GM23338 (cell line): ENCODE measurements around the gene TMEM163. TPM values are rescaled to one million over a fixed set of nuclear protein-coding genes. Genes with fewer than 3 reads are reported as not detected.

Experiments used
- ATAC-seq: fragments of 200-7000 bp; cut with Tn5 transposase; 3 replicates; pipeline ENCODE4 v1.9.1; 2020
- DNase-seq: peaks from one replicate; pipeline ENCODE4 v3.0.0-alpha.2; 2015; ENCODE audit warnings: low spot score
- H2AFZ ChIP-seq: fragments of 200-600 bp; sonication (generic); 2 replicates; pipeline ENCODE4 v1.8.0; 2016; ENCODE audit warnings: antibody characterized with exemption, mild to moderate bottlenecking, moderate library complexity
- H3F3A ChIP-seq: fragments of 200-600 bp; sonication (generic); replicated peaks from 2 replicates; pipeline ENCODE4 v1.8.0; 2017; ENCODE audit warnings: antibody characterized with exemption, mixed run types, low read depth
- H3K27ac ChIP-seq: fragments of 200-600 bp; sonication (generic); 2 replicates; pipeline ENCODE4 v1.6.1; 2016; ENCODE audit warnings: low read depth
- H3K27me3 ChIP-seq: fragments of 200-600 bp; sonication (generic); 2 replicates; pipeline ENCODE4 v1.8.0; 2016; ENCODE audit warnings: mild to moderate bottlenecking, mixed run types, moderate library complexity; ENCODE audit not compliant: insufficient read depth
- H3K36me3 ChIP-seq: fragments of 200-600 bp; sonication (generic); 2 replicates; pipeline ENCODE4 v1.8.0; 2016; ENCODE audit warnings: mild to moderate bottlenecking; ENCODE audit not compliant: insufficient read depth
- H3K4me1 ChIP-seq: fragments of 200-600 bp; sonication (generic); 2 replicates; pipeline ENCODE4 v1.8.0; 2016; ENCODE audit warnings: mild to moderate bottlenecking, moderate library complexity; ENCODE audit not compliant: insufficient read depth
- H3K4me2 ChIP-seq: fragments of 200-600 bp; sonication (generic); 2 replicates; pipeline ENCODE4 v1.7.1; 2017; ENCODE audit warnings: mixed run types
- H3K4me3 ChIP-seq: fragments of 200-600 bp; sonication (generic); 2 replicates; pipeline ENCODE4 v1.6.1; 2016; ENCODE audit warnings: mixed run types
- H3K79me2 ChIP-seq: fragments of 200-600 bp; sonication (generic); replicated peaks from 2 replicates; pipeline ENCODE4 v1.8.0; 2017; ENCODE audit warnings: mild to moderate bottlenecking; ENCODE audit not compliant: insufficient read depth
- H3K9me2 ChIP-seq: fragments of 200-600 bp; sonication (generic); 2 replicates; pipeline ENCODE4 v1.8.0; 2017; ENCODE audit not compliant: insufficient read depth
- H4K20me1 ChIP-seq: fragments of 200-600 bp; sonication (generic); replicated peaks from 2 replicates; pipeline ENCODE4 v1.8.0; 2017; ENCODE audit warnings: mild to moderate bottlenecking; ENCODE audit not compliant: insufficient read depth
- H3K27ac Mint-ChIP-seq: 2 replicates; pipeline ENCODE4 v1.8.0; 2020; ENCODE audit warnings: inconsistent platforms, mild to moderate bottlenecking, moderate library complexity, mixed read lengths
- H3K27me3 Mint-ChIP-seq: 3 replicates; pipeline ENCODE4 v1.8.0; 2022; ENCODE audit warnings: low read depth, mild to moderate bottlenecking, moderate library complexity, mixed read lengths, inconsistent platforms; ENCODE audit not compliant: insufficient read depth, poor library complexity
- H3K36me3 Mint-ChIP-seq: 3 replicates; pipeline ENCODE4 v1.8.0; 2021; ENCODE audit warnings: low read depth, mild to moderate bottlenecking, inconsistent platforms, moderate library complexity, mixed read lengths
- H3K4me1 Mint-ChIP-seq: 3 replicates; pipeline ENCODE4 v1.8.0; 2020; ENCODE audit warnings: mild to moderate bottlenecking, inconsistent platforms, mixed read lengths
- H3K4me3 Mint-ChIP-seq: 3 replicates; pipeline ENCODE4 v1.8.0; 2021; ENCODE audit warnings: moderate library complexity, mild to moderate bottlenecking, inconsistent platforms, mixed read lengths
- H3K9me3 Mint-ChIP-seq: 3 replicates; pipeline ENCODE4 v1.8.0; 2020; ENCODE audit warnings: moderate library complexity, mild to moderate bottlenecking, inconsistent platforms, mixed read lengths
- EZH2 ChIP-seq: fragments of 200-600 bp; sonication (generic); IDR thresholded peaks from one replicate; pipeline ENCODE4 v1.8.0; 2017; ENCODE audit warnings: antibody characterized with exemption, mild to moderate bottlenecking, low read depth; ENCODE audit not compliant: unreplicated experiment
- EZH2phosphoT487 ChIP-seq: fragments of 200-600 bp; sonication (generic); IDR thresholded peaks from one replicate; pipeline ENCODE4 v1.8.1; 2018; ENCODE audit warnings: antibody characterized with exemption; ENCODE audit not compliant: unreplicated experiment
- JUNB ChIP-seq: IDR thresholded peaks from one replicate; pipeline ENCODE4 v1.6.1; 2016; ENCODE audit warnings: antibody characterized with exemption; ENCODE audit not compliant: unreplicated experiment
- NANOG ChIP-seq: IDR thresholded peaks from 2 replicates; pipeline ENCODE4 v1.6.1; 2016; ENCODE audit warnings: antibody characterized with exemption, borderline replicate concordance
- POLR2AphosphoS5 ChIP-seq: IDR thresholded peaks from 2 replicates; pipeline ENCODE4 v1.6.1; 2016; ENCODE audit warnings: antibody characterized with exemption, low read depth
- STAT1 ChIP-seq: IDR thresholded peaks from one replicate; pipeline ENCODE4 v1.6.1; 2016; ENCODE audit warnings: antibody characterized with exemption; ENCODE audit not compliant: unreplicated experiment
- ZNF331 ChIP-seq: fragments of 250-450 bp; sonication (Bioruptor Pico); IDR thresholded peaks from 2 replicates; pipeline ENCODE4 v1.5.0; 2020; ENCODE audit warnings: low read depth, mild to moderate bottlenecking, moderate library complexity
- polyA plus RNA-seq: library from polyadenylated mRNA; unstranded; fragments of >200 nt; fragmentation: Nextera tagmentation; extraction: Ambion mirVana; gene quantifications from 2 replicates; pipeline ENCODE4 v1.2.1, GENCODE V29; 2016
- total RNA-seq: library from RNA; depleted of rRNA; stranded (reverse); fragments of >200 nt; shearing (Covaris generic); gene quantifications from 2 replicates; pipeline ENCODE4 v1.2.3, GENCODE V29; 2014
- TF ChIP-seq, protein P1 (sequence below): IDR thresholded peaks from 2 replicates; pipeline ENCODE4 v1.6.1; 2016; ENCODE audit warnings: antibody characterized with exemption
- TF ChIP-seq, protein P2 (sequence below), 2 experiments: fragments of 200-600 bp in 1 of 2; sonication (generic) in 1 of 2; conservative IDR thresholded peaks; 2 replicates each; pipeline versions ENCODE4 v1.5.1 to v1.6.1; 2016 to 2017; ENCODE audit warnings: antibody characterized with exemption in 2 of 2, low read depth in 2 of 2, mild to moderate bottlenecking in 2 of 2, moderate library complexity in 1 of 2
- TF ChIP-seq, protein P3 (sequence below): IDR thresholded peaks from one replicate; pipeline ENCODE4 v1.6.1; 2018; ENCODE audit warnings: antibody characterized with exemption; ENCODE audit not compliant: unreplicated experiment

TMEM163 gene
- total and polyA plus RNA-seq, 2 experiments from 2014 or later, result 1.1 to 1.8 TPM

DNA sequence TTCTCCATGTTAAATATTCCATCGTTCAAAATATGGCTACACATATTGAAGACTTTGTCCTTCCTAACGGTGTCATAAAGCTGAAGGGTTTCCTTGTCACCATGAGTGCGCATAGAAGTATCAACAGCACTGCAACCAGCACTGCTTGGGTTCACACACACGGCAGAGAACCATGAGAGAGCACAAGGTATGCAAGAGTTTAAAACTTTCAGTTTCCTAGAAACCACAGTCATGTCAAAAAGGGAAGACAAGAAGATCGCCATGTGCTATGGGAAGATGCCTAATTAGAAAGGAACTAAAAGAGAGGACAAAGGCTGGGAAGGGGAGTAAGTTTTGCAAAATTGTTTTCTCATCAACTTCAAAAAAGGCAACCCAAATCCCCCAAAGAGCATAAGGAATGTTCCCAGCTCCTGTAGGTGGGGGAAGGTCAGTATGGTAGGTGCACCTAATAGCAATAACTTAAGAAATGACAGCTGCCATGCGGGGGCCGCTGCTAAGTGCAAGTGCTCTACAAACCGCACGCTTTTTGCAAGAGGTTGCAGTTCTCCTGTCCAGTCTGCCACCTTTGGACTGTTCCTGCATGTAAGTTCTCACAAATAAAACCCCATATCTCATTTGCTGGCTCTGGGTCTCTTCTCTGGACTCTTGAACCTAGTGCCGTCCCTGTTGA, 136.8 kb downstream of the TMEM163 start:
- Mint-ChIP-seq H3K4me1 (peaks cover 5% of the 10 kb centered on the region), H3K27ac (no peak overlapping the region), H3K36me3 (no peaks in the 10 kb centered on the region), H3K27me3 (peaks cover 2% of the 10 kb centered on the region), H3K9me3 (no peaks in the 10 kb centered on the region), H3K4me3 (no peak overlapping the region)
- Histone ChIP-seq H3K4me2 (no peak overlapping the region), H3K9me2 (no peaks in the 10 kb centered on the region), H3K79me2 (no peaks in the 10 kb centered on the region), H3K36me3 (no peaks in the 10 kb centered on the region), H3K4me1 (no peaks in the 10 kb centered on the region; the same call in 1 of the 2 replicates), H3K4me3 (no peak overlapping the region), H3F3A (no peaks in the 10 kb centered on the region), H2AFZ (no peak overlapping the region), H3K27ac (no peak overlapping the region), H4K20me1 (no peaks in the 10 kb centered on the region), H3K27me3 (no peaks in the 10 kb centered on the region)
- TF ChIP-seq POLR2AphosphoS5, result no peak
- no peak for TF ChIP-seq ZNF331 (CRISPR knock-in tag)
- DNase-seq (no peak), ATAC-seq (no peak)

DNA sequence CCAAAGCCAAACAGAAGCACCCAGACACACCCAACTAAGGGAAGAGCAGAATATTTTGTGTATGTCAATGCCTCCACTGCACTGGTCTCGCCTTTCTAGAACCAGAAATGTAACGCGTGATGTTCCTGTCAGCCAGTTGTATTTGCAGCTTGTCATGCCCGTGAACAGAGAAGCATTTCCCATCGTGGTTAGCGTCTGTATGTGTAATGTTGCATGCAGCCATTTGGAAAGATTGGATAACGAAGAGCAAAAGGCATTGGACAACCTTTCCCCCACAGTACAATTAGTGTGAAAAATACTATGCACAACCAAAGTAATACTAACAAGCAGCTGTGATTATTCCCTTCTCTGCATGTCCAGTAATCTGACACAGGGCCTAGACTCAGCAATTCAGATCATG, 140.5 kb downstream of the TMEM163 start:
- Mint-ChIP-seq H3K27ac (no peak overlapping the region), H3K4me1 (peaks cover 19% of the 10 kb centered on the region), H3K4me3 (no peak overlapping the region)
- TF ChIP-seq STAT1 (no peak), EZH2 (no peak), ZNF331 (CRISPR knock-in tag) (no peak), JUNB (no peak), NANOG (no peak), POLR2AphosphoS5 (no peak), EZH2phosphoT487 (no peak)
- TF ChIP-seq, protein P1, sequence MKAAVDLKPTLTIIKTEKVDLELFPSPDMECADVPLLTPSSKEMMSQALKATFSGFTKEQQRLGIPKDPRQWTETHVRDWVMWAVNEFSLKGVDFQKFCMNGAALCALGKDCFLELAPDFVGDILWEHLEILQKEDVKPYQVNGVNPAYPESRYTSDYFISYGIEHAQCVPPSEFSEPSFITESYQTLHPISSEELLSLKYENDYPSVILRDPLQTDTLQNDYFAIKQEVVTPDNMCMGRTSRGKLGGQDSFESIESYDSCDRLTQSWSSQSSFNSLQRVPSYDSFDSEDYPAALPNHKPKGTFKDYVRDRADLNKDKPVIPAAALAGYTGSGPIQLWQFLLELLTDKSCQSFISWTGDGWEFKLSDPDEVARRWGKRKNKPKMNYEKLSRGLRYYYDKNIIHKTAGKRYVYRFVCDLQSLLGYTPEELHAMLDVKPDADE, result no peak
- TF ChIP-seq, protein P2, sequence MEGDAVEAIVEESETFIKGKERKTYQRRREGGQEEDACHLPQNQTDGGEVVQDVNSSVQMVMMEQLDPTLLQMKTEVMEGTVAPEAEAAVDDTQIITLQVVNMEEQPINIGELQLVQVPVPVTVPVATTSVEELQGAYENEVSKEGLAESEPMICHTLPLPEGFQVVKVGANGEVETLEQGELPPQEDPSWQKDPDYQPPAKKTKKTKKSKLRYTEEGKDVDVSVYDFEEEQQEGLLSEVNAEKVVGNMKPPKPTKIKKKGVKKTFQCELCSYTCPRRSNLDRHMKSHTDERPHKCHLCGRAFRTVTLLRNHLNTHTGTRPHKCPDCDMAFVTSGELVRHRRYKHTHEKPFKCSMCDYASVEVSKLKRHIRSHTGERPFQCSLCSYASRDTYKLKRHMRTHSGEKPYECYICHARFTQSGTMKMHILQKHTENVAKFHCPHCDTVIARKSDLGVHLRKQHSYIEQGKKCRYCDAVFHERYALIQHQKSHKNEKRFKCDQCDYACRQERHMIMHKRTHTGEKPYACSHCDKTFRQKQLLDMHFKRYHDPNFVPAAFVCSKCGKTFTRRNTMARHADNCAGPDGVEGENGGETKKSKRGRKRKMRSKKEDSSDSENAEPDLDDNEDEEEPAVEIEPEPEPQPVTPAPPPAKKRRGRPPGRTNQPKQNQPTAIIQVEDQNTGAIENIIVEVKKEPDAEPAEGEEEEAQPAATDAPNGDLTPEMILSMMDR (conservative IDR thresholded peaks at IDR 0.05; ENCODE audit: low read depth in 2 of 2), result no peak
- TF ChIP-seq, protein P3, sequence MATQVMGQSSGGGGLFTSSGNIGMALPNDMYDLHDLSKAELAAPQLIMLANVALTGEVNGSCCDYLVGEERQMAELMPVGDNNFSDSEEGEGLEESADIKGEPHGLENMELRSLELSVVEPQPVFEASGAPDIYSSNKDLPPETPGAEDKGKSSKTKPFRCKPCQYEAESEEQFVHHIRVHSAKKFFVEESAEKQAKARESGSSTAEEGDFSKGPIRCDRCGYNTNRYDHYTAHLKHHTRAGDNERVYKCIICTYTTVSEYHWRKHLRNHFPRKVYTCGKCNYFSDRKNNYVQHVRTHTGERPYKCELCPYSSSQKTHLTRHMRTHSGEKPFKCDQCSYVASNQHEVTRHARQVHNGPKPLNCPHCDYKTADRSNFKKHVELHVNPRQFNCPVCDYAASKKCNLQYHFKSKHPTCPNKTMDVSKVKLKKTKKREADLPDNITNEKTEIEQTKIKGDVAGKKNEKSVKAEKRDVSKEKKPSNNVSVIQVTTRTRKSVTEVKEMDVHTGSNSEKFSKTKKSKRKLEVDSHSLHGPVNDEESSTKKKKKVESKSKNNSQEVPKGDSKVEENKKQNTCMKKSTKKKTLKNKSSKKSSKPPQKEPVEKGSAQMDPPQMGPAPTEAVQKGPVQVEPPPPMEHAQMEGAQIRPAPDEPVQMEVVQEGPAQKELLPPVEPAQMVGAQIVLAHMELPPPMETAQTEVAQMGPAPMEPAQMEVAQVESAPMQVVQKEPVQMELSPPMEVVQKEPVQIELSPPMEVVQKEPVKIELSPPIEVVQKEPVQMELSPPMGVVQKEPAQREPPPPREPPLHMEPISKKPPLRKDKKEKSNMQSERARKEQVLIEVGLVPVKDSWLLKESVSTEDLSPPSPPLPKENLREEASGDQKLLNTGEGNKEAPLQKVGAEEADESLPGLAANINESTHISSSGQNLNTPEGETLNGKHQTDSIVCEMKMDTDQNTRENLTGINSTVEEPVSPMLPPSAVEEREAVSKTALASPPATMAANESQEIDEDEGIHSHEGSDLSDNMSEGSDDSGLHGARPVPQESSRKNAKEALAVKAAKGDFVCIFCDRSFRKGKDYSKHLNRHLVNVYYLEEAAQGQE, result no peak

More for the DNA sequence above, 140.5 kb downstream of the TMEM163 start:
- H3K36me3 Mint-ChIP-seq, result no peaks in the 10 kb centered on the region
- no peaks in the 10 kb centered on the region for H3K27me3 Mint-ChIP-seq
- H3K9me3 Mint-ChIP-seq, result no peaks in the 10 kb centered on the region
- no peaks in the 10 kb centered on the region for H3K9me2 ChIP-seq
- H3K27ac ChIP-seq, result no peak overlapping the region
- ATAC-seq (no peak), DNase-seq (no peak)
- H3K4me2 ChIP-seq, result no peak overlapping the region
- no peaks in the 10 kb centered on the region; the same call in 1 of the 2 replicates for H3K4me1 ChIP-seq
- no peaks in the 10 kb centered on the region for H3K27me3 ChIP-seq
- no peaks in the 10 kb centered on the region for H3K36me3 ChIP-seq
- H3F3A ChIP-seq, result no peaks in the 10 kb centered on the region
- H2AFZ ChIP-seq, result no peak overlapping the region
- H4K20me1 ChIP-seq, result no peaks in the 10 kb centered on the region
- H3K79me2 ChIP-seq, result no peaks in the 10 kb centered on the region
- H3K4me3 ChIP-seq, result no peak overlapping the region
